ENCODE results near the gene DOCK8.

DNA sequence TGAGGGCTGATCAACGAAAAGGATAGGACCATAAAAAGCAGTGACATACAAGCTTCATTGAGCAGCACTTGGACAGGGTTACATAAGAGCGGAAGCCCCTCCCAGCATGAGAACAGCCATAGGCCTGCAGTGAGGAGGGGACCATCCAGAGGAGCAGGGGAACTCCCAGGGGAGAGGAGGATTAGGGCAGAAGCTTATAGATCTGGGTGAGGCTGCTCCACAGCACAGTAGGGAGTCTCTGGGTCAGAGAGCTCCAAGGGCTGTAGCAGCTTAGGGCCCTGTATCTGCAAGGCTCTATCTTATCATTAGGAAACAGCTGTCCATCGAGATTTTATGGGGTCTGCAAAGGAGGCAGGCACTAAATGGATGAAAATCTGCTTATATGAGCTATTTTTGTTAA, 186.6 kb downstream of the DOCK8 start:
- TF ChIP-seq EZH2 (IDR thresholded peaks at IDR 0.05; ENCODE audit: low read length) = no peak
- TF ChIP-seq, protein P1, sequence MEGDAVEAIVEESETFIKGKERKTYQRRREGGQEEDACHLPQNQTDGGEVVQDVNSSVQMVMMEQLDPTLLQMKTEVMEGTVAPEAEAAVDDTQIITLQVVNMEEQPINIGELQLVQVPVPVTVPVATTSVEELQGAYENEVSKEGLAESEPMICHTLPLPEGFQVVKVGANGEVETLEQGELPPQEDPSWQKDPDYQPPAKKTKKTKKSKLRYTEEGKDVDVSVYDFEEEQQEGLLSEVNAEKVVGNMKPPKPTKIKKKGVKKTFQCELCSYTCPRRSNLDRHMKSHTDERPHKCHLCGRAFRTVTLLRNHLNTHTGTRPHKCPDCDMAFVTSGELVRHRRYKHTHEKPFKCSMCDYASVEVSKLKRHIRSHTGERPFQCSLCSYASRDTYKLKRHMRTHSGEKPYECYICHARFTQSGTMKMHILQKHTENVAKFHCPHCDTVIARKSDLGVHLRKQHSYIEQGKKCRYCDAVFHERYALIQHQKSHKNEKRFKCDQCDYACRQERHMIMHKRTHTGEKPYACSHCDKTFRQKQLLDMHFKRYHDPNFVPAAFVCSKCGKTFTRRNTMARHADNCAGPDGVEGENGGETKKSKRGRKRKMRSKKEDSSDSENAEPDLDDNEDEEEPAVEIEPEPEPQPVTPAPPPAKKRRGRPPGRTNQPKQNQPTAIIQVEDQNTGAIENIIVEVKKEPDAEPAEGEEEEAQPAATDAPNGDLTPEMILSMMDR (optimal IDR thresholded peaks at IDR 0.05 in 1 of 3, IDR thresholded peaks at IDR 0.05 in 1 of 3, conservative IDR thresholded peaks at IDR 0.05 in 1 of 3; ENCODE audit: extremely low read depth in 1 of 3, insufficient read depth in 2 of 3, low read length in 3 of 3) = no peak
